Chondrocyte (in vitro differentiated cells): ENCODE data around the gene TMED6. TPM values are rescaled to one million over a fixed set of nuclear protein-coding genes. Genes with fewer than 3 reads are reported as not detected.

Experiments
- DNase-seq: peaks from one replicate; pipeline ENCODE4 v3.0.0; 2021; ENCODE audit warnings: mixed read lengths, low spot score
- H3K27ac Mint-ChIP-seq: one replicate; pipeline ENCODE4 v1.8.0; 2021; ENCODE audit warnings: mild to moderate bottlenecking, moderate library complexity, mixed read lengths; ENCODE audit not compliant: unreplicated experiment
- H3K27me3 Mint-ChIP-seq: 2 replicates; pipeline ENCODE4 v1.8.0; 2021; ENCODE audit warnings: low read depth, mixed read lengths
- H3K36me3 Mint-ChIP-seq: 2 replicates; pipeline ENCODE4 v1.8.0; 2021; ENCODE audit warnings: low read depth, mixed read lengths
- H3K4me1 Mint-ChIP-seq: 2 replicates; pipeline ENCODE4 v1.8.0; 2021; ENCODE audit warnings: low read depth, mild to moderate bottlenecking, mixed read lengths
- H3K4me3 Mint-ChIP-seq: one replicate; pipeline ENCODE4 v1.8.0; 2021; ENCODE audit warnings: mild to moderate bottlenecking, moderate library complexity, mixed read lengths; ENCODE audit not compliant: unreplicated experiment
- H3K9me3 Mint-ChIP-seq: 2 replicates; pipeline ENCODE4 v1.8.0; 2021; ENCODE audit warnings: low read depth, mixed read lengths
- CTCF ChIP-seq: fragments of 200-600 bp; sonication (generic); IDR thresholded peaks from 2 replicates; pipeline ENCODE4 v1.5.0; 2021; ENCODE audit warnings: antibody characterized with exemption, mild to moderate bottlenecking, moderate library complexity
- total RNA-seq: library from RNA; stranded (reverse); gene quantifications from 3 replicates; pipeline ENCODE4 v1.2.1, GENCODE V29; 2021

Gene TMED6
- total RNA-seq, 1 donor from 2014 or later: 0.55 TPM

- Mint-ChIP-seq H3K27ac (no peak overlapping the region), H3K9me3 (no peaks in the 10 kb centered on the region), H3K36me3 (peaks cover 14% of the 10 kb centered on the region), H3K27me3 (no peaks in the 10 kb centered on the region), H3K4me1 (peaks cover 24% of the 10 kb centered on the region), H3K4me3 (no peak overlapping the region)
- DNase-seq: peak; percentile 68
- no peak for TF ChIP-seq CTCF
Observed at GRCh38 chr16:69334696-69335095, 16.9 kb downstream of the TMED6 start.

GRCh38 chr16:69330286-69331109 is 21.1 kb downstream of the TMED6 start, which contains the start of gene PDF:
Gene PDF, minus strand, starts transcription at chr16:69330588. Its CDS starts 18 bp downstream, at chr16:69330570.
- Mint-ChIP-seq H3K27ac (peak within 1 kb of the TSS; percentile 92), H3K4me3 (peak within 1 kb of the TSS; percentile 80), H3K4me1 (peaks cover 37% of the 10 kb centered on the region), H3K9me3 (no peaks in the 10 kb centered on the region), H3K27me3 (no peaks in the 10 kb centered on the region), H3K36me3 (peaks cover 15% of the 10 kb centered on the region)
- peak; percentile 98 for DNase-seq
- TF ChIP-seq CTCF: peak; percentile 39

GRCh38 chr16:69329369-69330285 is 22.0 kb downstream of the TMED6 start:
- H3K27ac Mint-ChIP-seq: peak overlapping the region; percentile 76
- no peaks in the 10 kb centered on the region for H3K9me3 Mint-ChIP-seq
- peaks cover 12% of the 10 kb centered on the region for H3K36me3 Mint-ChIP-seq
- peak; percentile 90 for DNase-seq
- peaks cover 38% of the 10 kb centered on the region for H3K4me1 Mint-ChIP-seq
- TF ChIP-seq CTCF: no peak
- H3K27me3 Mint-ChIP-seq: no peaks in the 10 kb centered on the region
- peak overlapping the region; percentile 80 for H3K4me3 Mint-ChIP-seq

GRCh38 chr16:69328854-69329316 is 22.7 kb downstream of the TMED6 start:
- DNase-seq: peak; percentile 64
- peaks cover 46% of the 10 kb centered on the region for H3K4me1 Mint-ChIP-seq
- TF ChIP-seq CTCF: no peak
- H3K9me3 Mint-ChIP-seq: no peaks in the 10 kb centered on the region
- H3K27ac Mint-ChIP-seq: peak overlapping the region; percentile 76
- H3K27me3 Mint-ChIP-seq: no peaks in the 10 kb centered on the region
- peaks cover 10% of the 10 kb centered on the region for H3K36me3 Mint-ChIP-seq
- H3K4me3 Mint-ChIP-seq: peak overlapping the region; percentile 80
